Right lobe of liver (tissue), 6 donors: ENCODE data around the gene ADAMTSL2. TPM values are rescaled to one million over a fixed set of nuclear protein-coding genes. Genes with fewer than 3 reads are reported as not detected.

Experiments used
- ATAC-seq, 4 donors: fragments of 200-7000 bp; cut with Tn5 transposase; one replicate each; pipeline ENCODE4 v1.9.1; 2020; ENCODE audit warnings: mild to moderate bottlenecking in 4 of 4, moderate library complexity in 4 of 4
- DNase-seq, 3 donors: peaks; one replicate each; pipeline ENCODE4 v3.0.0-alpha.2; 2020
- H3K27ac ChIP-seq, 3 donors: fragments of 200-600 bp; one replicate each; pipeline ENCODE4 v1.8.0; 2022
- H3K27me3 ChIP-seq, 2 donors: fragments of 200-600 bp; one replicate each; pipeline ENCODE4 v1.8.0; 2022
- H3K36me3 ChIP-seq, 4 donors: fragments of 200-600 bp; sonication (generic) in 1 of 4; one replicate each; pipeline versions ENCODE4 v1.5.1 to v1.8.0; 2017 to 2022; ENCODE audit warnings: control low read depth in 1 of 4
- H3K4me1 ChIP-seq, 4 donors: fragments of 200-600 bp; sonication (generic) in 1 of 4; one replicate each; pipeline versions ENCODE4 v1.5.1 to v1.8.0; 2017 to 2022; ENCODE audit warnings: control low read depth in 1 of 4
- H3K4me3 ChIP-seq, 3 donors: fragments of 200-600 bp; one replicate each; pipeline ENCODE4 v1.8.0; 2022
- H3K9me3 ChIP-seq, 4 donors: fragments of 200-600 bp; sonication (generic) in 1 of 4; one replicate each; pipeline versions ENCODE4 v1.5.1 to v1.8.0; 2017 to 2022; ENCODE audit warnings: control low read depth in 1 of 4
- CTCF ChIP-seq, 4 donors: fragments of 200-600 bp in 3 of 4; fragments of 450-650 bp in 1 of 4; IDR thresholded peaks; one replicate each; pipeline versions ENCODE4 v1.5.1 to v1.8.0; 2016 to 2022; ENCODE audit warnings: antibody characterized with exemption in 4 of 4, mild to moderate bottlenecking in 2 of 4
- POLR2A ChIP-seq: fragments of 450-650 bp; IDR thresholded peaks from one replicate; pipeline ENCODE4 v1.6.1; 2017; ENCODE audit warnings: antibody characterized with exemption, mild to moderate bottlenecking
- WGBS: methylation state at CpG from one replicate; pipeline ENCODE4 v1.1.6; 2018; ENCODE audit warnings: low coverage, low lambda C conversion rate; ENCODE audit not compliant: insufficient coverage; ENCODE audit errors: missing lambda C conversion rate; 5-methylcytosine and 5-hydroxymethylcytosine counted together
- intact Hi-C, 2 donors: fragments of 100-400 bp; cut with DNase I; formaldehyde crosslinking; loops; one replicate each; pipeline versions ENCODE4 v1.11.2 to v1.14.1; 2022
- total RNA-seq, 6 experiments: library from RNA; depleted of rRNA in 2 of 6; stranded (reverse); fragments of >200 nt in 2 of 6; fragmentation: NEBNext Ultra II Directional in 3 of 6; extraction: Animal tissue kit (Norgen Biotek cat#: 25700) in 3 of 6; gene quantifications; one replicate each; pipeline versions ENCODE4 v1.1.0 to v1.2.4, GENCODE V29; 2016 to 2023
- donor health status: DM: no; HTN: yes; CAD: no.
- donor health status: DM: no; HTN: no; CAD: no.
- donor health status: DM: no; HTN: no; CAD: no.
- donor health status: DM: no; HTN: yes; CAD: no.
- donor health status: DM: no; HTN: yes; CAD: no.

The ADAMTSL2 gene
- total RNA-seq, 6 experiments from 2014 or later: 9.2 to 24.8 (median 12.7) TPM

GRCh38 chr9:133598978-133599377 is 64.5 kb downstream of the ADAMTSL2 start:
- no peak for TF ChIP-seq POLR2A
- no peak for TF ChIP-seq CTCF (IDR thresholded peaks at IDR 0.05)
- no peak for ATAC-seq
- Histone ChIP-seq H3K9me3 (no peaks in the 10 kb centered on the region), H3K27ac (no peak overlapping the region), H3K36me3 (no peaks in the 10 kb centered on the region), H3K4me1 (no peaks in the 10 kb centered on the region), H3K27me3 (no peaks in the 10 kb centered on the region), H3K4me3 (no peak overlapping the region)
- peak in 1 of 3 donors; percentile 38 for DNase-seq
- intact Hi-C loops: no loop called here
- WGBS: 80% methylated on average over 1 of the region's 7 CpGs

DNA sequence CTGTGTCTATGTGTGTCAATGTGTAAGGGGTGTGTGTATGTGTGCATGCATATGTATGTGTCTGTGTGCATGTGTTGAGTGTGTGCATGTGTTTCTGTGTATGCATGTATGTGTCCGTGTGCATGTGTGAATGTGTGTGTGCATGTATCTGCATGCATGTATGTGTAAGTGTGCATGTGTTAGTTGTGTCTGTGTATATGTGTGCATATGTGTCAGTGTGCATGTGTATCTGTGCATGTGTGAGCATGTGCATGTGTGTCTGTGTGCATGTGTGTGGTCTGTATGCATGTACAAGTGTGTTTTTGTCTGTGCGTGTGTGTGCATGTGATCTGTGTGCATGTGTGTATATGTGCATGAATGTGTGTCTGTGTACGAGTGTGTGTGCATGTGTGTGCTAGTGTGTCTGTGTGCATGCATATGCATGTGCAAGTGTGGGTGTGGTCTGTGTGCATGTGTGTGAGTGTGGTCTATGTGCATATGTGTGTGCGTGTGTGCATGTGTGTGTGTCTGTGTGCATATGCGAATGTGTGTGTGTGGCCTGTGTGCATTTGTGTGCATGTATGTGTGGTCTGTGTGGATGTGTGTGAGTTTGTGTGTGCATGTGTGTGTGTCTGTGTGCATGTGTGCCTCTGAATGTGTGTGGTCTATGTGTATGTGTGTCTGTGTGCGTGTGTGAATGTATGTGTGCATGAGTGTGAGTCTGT is 65.1 kb downstream of the ADAMTSL2 start:
- WGBS: 85% methylated on average over 5 of the region's 6 CpGs
- peak in 1 of 3 donors; percentile 18 for DNase-seq
- H3K36me3 ChIP-seq: no peaks in the 10 kb centered on the region
- ATAC-seq: no peak
- no peak overlapping the region for H3K27ac ChIP-seq
- TF ChIP-seq POLR2A (no peak), CTCF (IDR thresholded peaks at IDR 0.05) (no peak)
- intact Hi-C loops: no loop called here
- no peaks in the 10 kb centered on the region for H3K27me3 ChIP-seq
- no peaks in the 10 kb centered on the region for H3K4me1 ChIP-seq
- H3K9me3 ChIP-seq: no peaks in the 10 kb centered on the region
- H3K4me3 ChIP-seq: no peak overlapping the region

GRCh38 chr9:133600739-133601138 is 66.2 kb downstream of the ADAMTSL2 start:
- no peak overlapping the region for H3K4me3 ChIP-seq
- DNase-seq (peak in 1 of 3 donors; percentile 11), ATAC-seq (no peak)
- H3K27ac ChIP-seq: no peak overlapping the region
- H3K4me1 ChIP-seq: no peaks in the 10 kb centered on the region
- H3K27me3 ChIP-seq: no peaks in the 10 kb centered on the region
- H3K36me3 ChIP-seq: no peaks in the 10 kb centered on the region
- TF ChIP-seq POLR2A: no peak
- WGBS: 43% methylated on average over 7 of the region's 7 CpGs
- intact Hi-C loops: no loop called here
- H3K9me3 ChIP-seq: no peaks in the 10 kb centered on the region

DNA sequence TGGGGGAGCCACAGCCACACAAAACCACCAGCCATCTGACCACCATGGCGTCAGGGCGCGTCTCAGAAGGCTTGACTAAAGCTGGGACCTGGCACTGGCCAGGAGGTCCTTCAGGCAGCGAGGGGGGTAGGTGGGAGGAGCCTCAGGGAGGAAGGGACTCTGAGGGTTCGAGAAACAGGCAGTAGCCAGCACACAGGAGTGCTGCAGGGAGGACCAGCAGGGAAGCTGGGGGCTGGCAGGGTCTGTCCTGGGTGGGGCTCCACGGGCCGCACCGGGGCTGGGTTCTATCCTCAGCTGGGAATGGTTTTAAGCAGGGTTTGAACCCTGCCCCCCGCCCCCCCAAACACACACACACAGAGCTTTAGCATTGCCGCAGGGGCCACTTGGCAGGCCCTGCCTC is 67.2 kb downstream of the ADAMTSL2 start:
- DNase-seq (peak in 1 of 3 donors; percentile 37), ATAC-seq (no peak)
- WGBS: 60% methylated on average over 1 of the region's 10 CpGs
- no peaks in the 10 kb centered on the region for H3K4me1 ChIP-seq
- TF ChIP-seq POLR2A (no peak), CTCF (IDR thresholded peaks at IDR 0.05) (no peak)
- no peak overlapping the region for H3K27ac ChIP-seq
- no peaks in the 10 kb centered on the region for H3K27me3 ChIP-seq
- H3K9me3 ChIP-seq: no peaks in the 10 kb centered on the region
- no peak overlapping the region for H3K4me3 ChIP-seq
- H3K36me3 ChIP-seq: no peaks in the 10 kb centered on the region
- intact Hi-C loops: no loop called here

DNA sequence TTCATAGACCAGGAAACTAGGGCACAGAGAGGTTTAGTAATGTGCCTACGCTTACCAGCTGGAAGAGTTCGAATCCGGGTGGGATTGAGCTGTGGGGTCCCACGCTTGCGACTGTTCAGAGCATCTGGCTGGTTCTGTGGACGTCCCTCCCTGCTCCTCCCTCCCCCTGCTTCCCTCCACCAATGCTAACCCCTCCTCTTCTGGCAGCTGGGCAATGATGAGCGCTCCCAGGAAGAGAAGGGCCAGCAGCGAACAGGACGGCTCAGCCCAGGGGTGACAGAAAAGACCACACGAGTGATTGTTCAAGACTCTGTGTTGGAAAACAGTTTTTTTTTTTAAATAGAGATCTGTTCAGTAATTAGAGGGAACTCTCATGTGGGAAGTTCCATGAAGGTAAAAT is 67.8 kb downstream of the ADAMTSL2 start:
- no peaks in the 10 kb centered on the region for H3K27me3 ChIP-seq
- H3K27ac ChIP-seq: no peak overlapping the region
- TF ChIP-seq CTCF (IDR thresholded peaks at IDR 0.05) (no peak), POLR2A (no peak)
- H3K9me3 ChIP-seq: no peaks in the 10 kb centered on the region
- DNase-seq: peak in 1 of 3 donors; percentile 29
- intact Hi-C loops: no loop called here
- H3K4me3 ChIP-seq: no peak overlapping the region
- ATAC-seq: no peak
- H3K4me1 ChIP-seq: no peaks in the 10 kb centered on the region
- WGBS: 60% methylated on average over 7 of the region's 10 CpGs
- no peaks in the 10 kb centered on the region for H3K36me3 ChIP-seq
